IPS DF 6.9 (cell line): Measurements from ENCODE around the gene FNBP1L.

Source experiments
- DNase-seq: peaks from one replicate; pipeline ENCODE4 v3.0.0-alpha.2; 2013; ENCODE audit warnings: low read depth, low spot score
- H3K27ac ChIP-seq: one replicate; pipeline ENCODE4 v1.5.1; 2013; ENCODE audit warnings: low read length, control low read depth
- H3K27me3 ChIP-seq: 2 replicates; pipeline ENCODE4 v1.6.1; 2013; ENCODE audit warnings: mild to moderate bottlenecking, low read length; ENCODE audit not compliant: control insufficient read depth, insufficient read depth
- H3K36me3 ChIP-seq: 2 replicates; pipeline ENCODE4 v1.6.1; 2013; ENCODE audit warnings: low read length; ENCODE audit not compliant: control insufficient read depth, insufficient read depth
- H3K4me1 ChIP-seq: 2 replicates; pipeline ENCODE4 v1.6.1; 2013; ENCODE audit warnings: low read length; ENCODE audit not compliant: control insufficient read depth, insufficient read depth
- H3K4me3 ChIP-seq: 2 replicates; pipeline ENCODE4 v1.5.1; 2013; ENCODE audit warnings: mild to moderate bottlenecking, low read length
- H3K9me3 ChIP-seq: 2 replicates; pipeline ENCODE4 v1.6.1; 2013; ENCODE audit warnings: low read length, inconsistent platforms; ENCODE audit not compliant: control insufficient read depth, insufficient read depth
- WGBS: extraction: QIAGEN DNeasy Blood & Tissue Kit; methylation state at CpG from one replicate; pipeline ENCODE4 v1.1.7; 2013; ENCODE audit warnings: mixed read lengths, missing lambda C conversion rate; ENCODE audit not compliant: insufficient read length, insufficient coverage; 5-methylcytosine and 5-hydroxymethylcytosine counted together

Gene FNBP1L

DNA sequence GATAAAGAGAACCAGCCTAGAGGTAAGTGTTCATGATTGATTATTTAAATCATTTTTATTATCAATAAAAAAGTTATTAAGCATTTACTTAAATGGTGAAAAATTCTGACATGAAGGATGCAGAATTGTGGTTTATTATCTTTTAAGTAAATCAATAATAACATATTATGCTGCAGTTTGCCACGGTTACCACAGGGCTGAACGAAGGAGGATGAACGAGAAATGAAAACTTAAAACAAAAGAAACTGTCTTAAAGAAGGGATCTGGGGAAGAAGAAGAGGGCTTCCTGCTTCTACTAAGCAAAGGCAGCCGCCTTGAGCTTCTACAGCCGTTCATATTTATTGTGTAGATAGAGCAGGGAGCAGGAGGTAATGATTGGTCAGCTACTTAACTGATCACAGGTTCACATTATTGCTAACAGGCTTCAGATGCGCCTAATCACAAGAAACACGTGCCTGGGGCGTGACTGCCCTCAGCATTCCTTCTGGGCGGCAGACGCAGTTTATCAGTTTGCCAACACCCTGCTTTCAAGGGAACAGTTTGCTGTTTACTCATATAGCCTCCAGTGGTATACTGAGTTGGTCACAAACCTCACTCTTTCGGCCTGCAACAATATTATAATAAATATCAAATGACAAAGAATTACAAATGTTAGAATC lies 5.8 kb upstream of the FNBP1L start:
- Histone ChIP-seq H3K4me3 (no peak overlapping the region), H3K27me3 (no peaks in the 10 kb centered on the region), H3K36me3 (no peaks in the 10 kb centered on the region), H3K9me3 (no peaks in the 10 kb centered on the region), H3K4me1 (no peaks in the 10 kb centered on the region), H3K27ac (no peak overlapping the region)
- DNase-seq, result no peak
- WGBS, result no CpG with 5 or more reads among the region's 11 CpGs

DNA sequence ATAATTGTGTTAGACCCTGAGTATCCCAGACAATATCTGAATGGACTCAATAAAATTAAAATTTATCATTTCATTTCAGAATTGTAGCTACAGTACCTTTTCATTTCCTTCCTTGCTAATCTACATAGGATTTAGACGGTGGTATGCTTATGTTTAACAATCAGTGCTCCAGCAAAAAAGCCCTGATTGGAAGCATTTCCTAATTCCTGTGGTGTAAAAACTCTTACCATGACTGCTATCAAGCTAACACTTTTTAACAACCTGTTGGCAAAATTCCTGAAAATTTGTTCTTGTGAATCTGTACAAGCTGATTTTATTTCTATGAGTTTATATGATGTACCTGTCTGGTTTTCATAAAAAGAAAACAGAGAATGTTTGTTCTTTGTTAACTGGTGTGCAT lies 5.2 kb upstream of the FNBP1L start:
- Histone ChIP-seq H3K27ac (no peak overlapping the region), H3K9me3 (no peaks in the 10 kb centered on the region), H3K27me3 (no peaks in the 10 kb centered on the region), H3K36me3 (no peaks in the 10 kb centered on the region), H3K4me3 (no peak overlapping the region), H3K4me1 (no peaks in the 10 kb centered on the region)
- DNase-seq, result no peak
- no CpG with 5 or more reads among the region's 1 CpG for WGBS

DNA sequence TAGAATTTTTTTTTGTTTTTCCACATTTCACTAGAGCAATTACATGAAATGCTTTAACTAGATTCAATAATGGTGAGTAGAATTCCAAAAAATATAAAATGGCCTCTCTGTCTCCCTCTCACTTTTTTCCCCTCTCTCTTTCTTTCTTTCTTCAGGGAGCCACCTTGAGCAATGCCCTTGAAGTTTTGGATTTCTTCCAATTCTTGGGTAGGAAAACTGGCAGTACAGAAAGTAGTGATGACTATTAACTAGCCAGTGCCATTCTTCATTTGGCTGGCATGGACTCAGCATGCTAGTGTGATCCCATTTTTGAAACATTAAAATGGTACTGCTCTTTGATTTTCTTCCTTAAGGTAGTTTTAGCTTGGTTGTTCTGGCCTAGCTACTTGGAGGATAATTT lies 4.5 kb upstream of the FNBP1L start:
- H3K27ac ChIP-seq, result no peak overlapping the region
- no peaks in the 10 kb centered on the region for H3K36me3 ChIP-seq
- no peaks in the 10 kb centered on the region for H3K27me3 ChIP-seq
- DNase-seq, result no peak
- H3K9me3 ChIP-seq, result no peaks in the 10 kb centered on the region
- H3K4me3 ChIP-seq, result no peak overlapping the region
- no peaks in the 10 kb centered on the region for H3K4me1 ChIP-seq

DNA sequence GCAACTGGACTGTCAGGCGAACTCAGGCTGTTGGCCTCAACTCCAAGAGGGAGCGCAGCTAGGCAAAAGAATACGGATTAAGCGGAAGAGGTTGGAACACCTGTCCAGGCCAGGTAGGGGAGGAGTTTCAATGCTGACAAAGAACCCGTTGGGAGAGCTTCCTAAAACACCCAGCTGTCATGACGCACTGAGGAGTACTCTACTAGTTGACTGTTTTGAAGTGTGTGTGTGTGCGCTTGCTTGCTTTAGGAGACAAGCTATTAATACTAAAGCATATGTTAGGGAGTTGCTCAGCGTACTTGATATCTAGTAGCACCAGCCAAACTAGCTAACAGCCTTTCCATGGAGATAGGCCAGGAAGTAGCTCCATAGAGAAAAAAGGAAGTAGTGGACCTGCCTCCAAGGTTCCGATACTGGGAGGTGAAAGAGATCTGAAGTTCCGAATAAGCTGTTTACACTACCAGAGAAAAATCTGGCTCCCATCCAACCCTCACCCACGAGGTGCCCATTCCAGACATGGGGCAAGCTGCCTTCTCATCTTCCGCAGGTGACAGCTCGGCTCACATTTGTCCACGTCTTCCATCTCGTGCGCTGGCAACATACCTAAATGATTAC lies 974 bp upstream of the FNBP1L start:
- no peak overlapping the region for H3K27ac ChIP-seq
- H3K4me3 ChIP-seq, result no peak overlapping the region
- WGBS, result no CpG with 5 or more reads among the region's 16 CpGs

DNA sequence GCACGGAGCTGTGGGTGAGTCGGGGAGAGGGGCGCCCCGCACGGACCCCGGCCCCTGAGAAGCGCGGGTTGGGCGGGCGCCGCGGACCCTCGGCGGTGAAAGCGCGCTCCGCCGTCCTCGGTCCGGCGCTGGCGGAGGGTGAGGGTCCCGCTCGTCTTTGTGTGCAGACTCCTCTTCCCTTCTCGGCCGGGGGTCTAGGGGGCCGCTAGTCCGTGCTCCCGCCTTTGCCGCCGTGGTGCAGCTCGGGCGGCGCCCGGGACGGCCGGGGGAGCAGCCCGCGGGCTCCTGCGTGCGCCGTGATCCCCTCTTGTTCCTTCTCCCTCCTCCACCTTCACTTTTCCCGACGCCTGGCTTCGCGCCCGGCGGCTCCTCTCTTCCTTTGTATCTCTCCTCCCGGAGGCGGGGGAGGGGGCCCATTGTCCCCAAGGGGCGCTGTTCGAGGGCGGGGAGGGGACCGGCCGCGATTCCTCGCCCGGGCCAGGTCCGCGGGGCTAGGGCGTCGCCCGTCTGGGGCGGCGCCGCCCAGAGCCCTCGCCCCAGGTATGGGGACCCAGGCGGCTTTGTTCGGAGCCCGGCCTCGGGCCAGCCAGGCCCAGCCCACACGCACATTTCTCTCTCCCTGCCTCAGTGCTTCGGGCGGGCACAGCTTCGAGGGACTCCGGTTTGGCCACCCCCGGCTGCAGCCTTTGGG lies 519 bp downstream of the FNBP1L start:
- WGBS, result no CpG with 5 or more reads among the region's 77 CpGs
- H3K27ac ChIP-seq, result no peak overlapping the region
- no peaks in the 10 kb centered on the region for H3K9me3 ChIP-seq
- peak overlapping the region; percentile 96 for H3K4me3 ChIP-seq
- no peaks in the 10 kb centered on the region for H3K4me1 ChIP-seq
- H3K36me3 ChIP-seq, result no peaks in the 10 kb centered on the region
- no peaks in the 10 kb centered on the region for H3K27me3 ChIP-seq
- no peak for DNase-seq

More for the DNA sequence above, 974 bp upstream of the FNBP1L start:
- DNase-seq, result no peak
- Histone ChIP-seq H3K36me3 (no peaks in the 10 kb centered on the region), H3K4me1 (no peaks in the 10 kb centered on the region), H3K27me3 (no peaks in the 10 kb centered on the region), H3K9me3 (no peaks in the 10 kb centered on the region)

DNA sequence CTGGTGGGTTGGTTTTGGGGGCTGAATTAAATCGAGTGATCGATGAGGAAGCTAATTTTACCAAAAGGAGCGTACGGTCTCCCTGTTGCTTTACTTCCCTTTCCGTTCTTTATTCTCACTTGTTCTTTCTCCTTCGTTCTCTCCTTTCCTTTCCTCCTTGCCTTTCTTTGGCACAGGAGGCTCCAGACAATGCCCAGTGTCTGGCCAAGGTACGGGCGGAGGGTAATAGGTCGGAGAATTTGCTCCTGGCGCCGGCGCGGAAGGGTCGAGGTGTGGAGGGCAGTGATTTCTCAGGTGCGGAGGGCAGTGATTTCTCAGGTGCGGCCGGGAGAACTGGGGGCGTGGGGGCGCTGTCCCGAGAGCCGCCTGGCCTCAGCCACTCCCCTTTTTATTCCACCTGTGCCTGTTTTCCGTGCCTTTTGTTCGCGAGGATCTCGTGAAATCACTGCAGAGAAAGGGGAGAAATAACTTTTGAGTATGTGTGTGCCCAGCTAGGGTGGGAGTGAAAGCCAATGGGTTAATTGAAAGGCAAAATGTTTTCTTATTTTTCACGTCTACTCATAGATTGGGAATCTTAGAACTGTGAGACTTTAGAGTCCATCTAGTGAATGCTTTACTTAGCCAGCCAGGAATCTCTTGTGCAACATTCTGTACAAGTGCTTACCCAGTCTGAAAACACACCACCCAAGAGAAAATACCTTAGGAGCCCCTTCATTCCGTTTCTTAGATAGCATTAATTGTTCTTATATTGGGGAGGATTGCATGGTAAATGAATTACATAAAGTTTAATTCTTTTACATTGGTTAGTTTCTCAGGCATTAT lies 1.3 kb downstream of the FNBP1L start:
- DNase-seq, result no peak
- no CpG with 5 or more reads among the region's 27 CpGs for WGBS
- Histone ChIP-seq H3K4me3 (peak overlapping the region; percentile 96), H3K4me1 (no peaks in the 10 kb centered on the region), H3K9me3 (no peaks in the 10 kb centered on the region), H3K27ac (no peak overlapping the region), H3K27me3 (no peaks in the 10 kb centered on the region), H3K36me3 (no peaks in the 10 kb centered on the region)

DNA sequence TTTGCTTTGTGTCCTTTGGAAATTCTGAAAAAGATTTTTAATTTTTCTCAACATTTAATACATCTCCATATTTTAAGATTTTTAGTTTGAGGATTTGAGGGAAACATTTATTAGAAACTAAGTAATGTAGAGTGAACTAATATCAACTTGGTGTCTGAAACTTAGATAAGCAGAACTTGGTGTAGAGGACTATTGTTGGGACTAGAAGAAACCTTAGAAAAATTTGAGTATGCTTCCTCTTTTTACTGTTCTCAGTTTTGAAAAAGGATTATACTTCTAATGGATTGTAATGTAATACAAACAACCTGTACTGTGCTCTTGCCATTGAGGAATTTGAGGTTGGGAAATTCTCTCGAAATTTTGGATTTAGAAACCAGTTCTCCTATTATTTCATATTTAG lies 2.4 kb downstream of the FNBP1L start:
- H3K27me3 ChIP-seq, result no peaks in the 10 kb centered on the region
- no peaks in the 10 kb centered on the region for H3K36me3 ChIP-seq
- whole genome bisulfite sequencing, result no CpG with 5 or more reads among the region's 1 CpG
- no peaks in the 10 kb centered on the region for H3K4me1 ChIP-seq
- no peaks in the 10 kb centered on the region for H3K9me3 ChIP-seq
- H3K4me3 ChIP-seq, result no peak overlapping the region
- H3K27ac ChIP-seq, result no peak overlapping the region
- no peak for DNase-seq

DNA sequence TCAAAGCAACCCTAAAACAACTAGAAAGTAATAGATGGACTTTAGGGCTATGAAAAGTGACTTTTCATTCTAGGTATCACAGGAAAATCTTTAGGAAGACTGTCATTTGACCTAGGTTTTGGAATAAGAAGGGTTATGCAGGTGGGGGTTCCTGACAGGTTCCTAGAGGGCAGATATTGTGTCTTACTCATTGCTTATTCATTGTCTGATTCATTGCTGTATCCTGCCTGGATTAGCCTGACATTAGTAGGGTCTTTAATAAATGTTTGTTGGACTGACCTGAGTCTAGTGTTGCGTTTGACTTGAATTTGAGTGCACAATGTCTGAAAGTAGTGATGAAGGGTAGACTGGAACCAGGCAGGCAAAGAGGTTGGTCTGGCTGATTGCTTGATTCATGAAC lies 6.0 kb downstream of the FNBP1L start:
- H3K4me1 ChIP-seq, result no peaks in the 10 kb centered on the region
- H3K4me3 ChIP-seq, result no peak overlapping the region
- H3K36me3 ChIP-seq, result 0 out of 2 replicates have a peak, but pooled peaks cover 3% of the 10 kb centered on the region
- no peak for DNase-seq
- no peak overlapping the region for H3K27ac ChIP-seq
- no peaks in the 10 kb centered on the region for H3K9me3 ChIP-seq
- no peaks in the 10 kb centered on the region for H3K27me3 ChIP-seq
- WGBS, result no CpG with 5 or more reads among the region's 1 CpG

DNA sequence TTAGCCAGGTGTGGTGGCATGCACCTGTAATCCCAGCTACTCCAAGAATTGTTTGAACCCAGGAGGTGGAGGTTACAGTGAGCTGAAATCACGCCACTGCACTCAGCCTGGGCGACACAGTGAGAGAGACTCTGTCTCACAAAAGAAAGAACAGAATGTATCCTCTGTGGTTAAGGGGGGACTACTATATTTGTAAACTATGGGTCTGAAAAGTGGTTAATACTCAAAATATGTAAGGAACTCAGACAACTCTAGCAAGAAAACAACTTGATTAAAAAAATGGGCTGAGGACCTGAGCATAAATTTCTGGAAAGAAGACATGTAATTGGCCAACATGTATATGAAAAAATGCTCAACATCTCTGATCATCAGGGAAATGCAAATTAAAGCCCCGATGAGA lies 11.2 kb downstream of the FNBP1L start:
- Histone ChIP-seq H3K36me3 (0 out of 2 replicates have a peak, but pooled peaks cover 3% of the 10 kb centered on the region), H3K27ac (no peak overlapping the region), H3K27me3 (no peaks in the 10 kb centered on the region), H3K4me3 (no peak overlapping the region), H3K9me3 (no peaks in the 10 kb centered on the region), H3K4me1 (no peaks in the 10 kb centered on the region)
- no peak for DNase-seq
- WGBS, result no CpG with 5 or more reads among the region's 3 CpGs

DNA sequence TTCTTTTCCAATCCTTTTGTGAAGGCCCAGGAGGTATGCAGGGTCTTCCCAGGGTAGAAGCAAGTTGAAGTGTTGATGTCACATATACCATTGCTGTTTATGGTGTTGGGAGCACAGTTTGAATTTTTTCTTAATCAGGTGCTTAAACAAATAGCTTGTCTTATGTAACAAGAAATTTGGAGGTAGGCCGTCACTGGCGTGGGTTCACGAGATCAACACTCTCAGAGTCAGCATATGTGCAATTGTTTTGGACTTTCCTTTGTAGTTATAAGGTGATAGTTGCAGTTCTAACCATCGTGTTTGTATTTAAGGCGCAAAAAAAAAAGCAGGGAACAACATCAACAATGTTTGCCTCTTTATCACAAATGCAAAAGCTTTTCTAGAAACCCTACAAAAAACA lies 13.3 kb downstream of the FNBP1L start:
- H3K4me3 ChIP-seq, result no peak overlapping the region
- H3K4me1 ChIP-seq, result no peaks in the 10 kb centered on the region
- H3K27me3 ChIP-seq, result no peaks in the 10 kb centered on the region
- 0 out of 2 replicates have a peak, but pooled peaks cover 3% of the 10 kb centered on the region for H3K36me3 ChIP-seq
- DNase-seq, result no peak
- H3K27ac ChIP-seq, result no peak overlapping the region
- no peaks in the 10 kb centered on the region for H3K9me3 ChIP-seq
- WGBS, result no CpG with 5 or more reads among the region's 5 CpGs
